DND-41 (cell line): ENCODE results near the gene NIT1.

Source experiments
- CTCF ChIP-seq: IDR thresholded peaks from 2 replicates; pipeline ENCODE4 v1.5.1; 2012; ENCODE audit warnings: borderline replicate concordance, low read length, moderate library complexity, mild to moderate bottlenecking; ENCODE audit not compliant: poor library complexity, severe bottlenecking; ENCODE audit errors: extremely low read depth
- EZH2 ChIP-seq: IDR thresholded peaks from 3 replicates; pipeline ENCODE4 v1.6.1; 2012; ENCODE audit warnings: borderline replicate concordance, low read depth, mild to moderate bottlenecking, moderate library complexity, low read length, inconsistent platforms; ENCODE audit not compliant: severe bottlenecking

GRCh38 chr1:161139766-161140165 is 21.9 kb downstream of the NIT1 start:
- peak; percentile 58 for TF ChIP-seq CTCF
- TF ChIP-seq EZH2: no peak
